ENCODE results near the gene UNC13B.

The UNC13B gene

GRCh38 chr9:35179347-35180280 lies 17.8 kb downstream of the UNC13B start:
- TF ChIP-seq NFIC (IDR thresholded peaks at IDR 0.05) (no peak), CREB1 (IDR thresholded peaks at IDR 0.05; ENCODE audit: low read depth) (no peak), TEAD4 (IDR thresholded peaks at IDR 0.05) (no peak), FOXM1 (IDR thresholded peaks at IDR 0.05; ENCODE audit: borderline replicate concordance, low read depth) (no peak), ZBTB7A (IDR thresholded peaks at IDR 0.05; ENCODE audit: low read depth) (no peak), MAX (IDR thresholded peaks at IDR 0.05) (no peak), YY1 (IDR thresholded peaks at IDR 0.05; ENCODE audit: low read depth) (no peak), TAF1 (IDR thresholded peaks at IDR 0.05; ENCODE audit: low read depth) (no peak), EP300 (IDR thresholded peaks at IDR 0.05; ENCODE audit: borderline replicate concordance) (no peak), CEBPB (IDR thresholded peaks at IDR 0.05) (no peak), USF1 (IDR thresholded peaks at IDR 0.05) (no peak), REST (IDR thresholded peaks at IDR 0.05; ENCODE audit: low read depth) (no peak), EGR1 (IDR thresholded peaks at IDR 0.05) (no peak), RAD21 (IDR thresholded peaks at IDR 0.05; ENCODE audit: low read depth) (no peak), TCF12 (IDR thresholded peaks at IDR 0.05; ENCODE audit: low read depth) (no peak)

- no peak for TF ChIP-seq YY1 (IDR thresholded peaks at IDR 0.05; ENCODE audit: low read depth)
- TF ChIP-seq RAD21 (IDR thresholded peaks at IDR 0.05; ENCODE audit: low read depth): no peak
- no peak for TF ChIP-seq TAF1 (IDR thresholded peaks at IDR 0.05; ENCODE audit: low read depth)
- no peak for TF ChIP-seq ZBTB7A (IDR thresholded peaks at IDR 0.05; ENCODE audit: low read depth)
- TF ChIP-seq TCF12 (IDR thresholded peaks at IDR 0.05; ENCODE audit: low read depth): no peak
- no peak for TF ChIP-seq EP300 (IDR thresholded peaks at IDR 0.05; ENCODE audit: borderline replicate concordance)
- TF ChIP-seq CEBPB (IDR thresholded peaks at IDR 0.05): no peak
- TF ChIP-seq USF1 (IDR thresholded peaks at IDR 0.05): no peak
- no peak for TF ChIP-seq EGR1 (IDR thresholded peaks at IDR 0.05)
Measured at GRCh38 chr9:35180801-35181200, 19.0 kb downstream of the UNC13B start.

- TF ChIP-seq EP300 (IDR thresholded peaks at IDR 0.05; ENCODE audit: borderline replicate concordance) (no peak), ZBTB7A (IDR thresholded peaks at IDR 0.05; ENCODE audit: low read depth) (no peak), USF1 (IDR thresholded peaks at IDR 0.05) (no peak), EGR1 (IDR thresholded peaks at IDR 0.05) (no peak), TCF12 (IDR thresholded peaks at IDR 0.05; ENCODE audit: low read depth) (no peak), TEAD4 (IDR thresholded peaks at IDR 0.05) (no peak), REST (IDR thresholded peaks at IDR 0.05; ENCODE audit: low read depth) (no peak), CREB1 (IDR thresholded peaks at IDR 0.05; ENCODE audit: low read depth) (no peak), CEBPB (IDR thresholded peaks at IDR 0.05) (no peak), MAX (IDR thresholded peaks at IDR 0.05) (no peak), TAF1 (IDR thresholded peaks at IDR 0.05; ENCODE audit: low read depth) (no peak), FOXM1 (IDR thresholded peaks at IDR 0.05; ENCODE audit: borderline replicate concordance, low read depth) (no peak), NFIC (IDR thresholded peaks at IDR 0.05) (no peak), YY1 (IDR thresholded peaks at IDR 0.05; ENCODE audit: low read depth) (no peak), RAD21 (IDR thresholded peaks at IDR 0.05; ENCODE audit: low read depth) (no peak)
Measured at GRCh38 chr9:35186524-35186923, 24.7 kb downstream of the UNC13B start.

- TF ChIP-seq MAX (IDR thresholded peaks at IDR 0.05) (no peak), USF1 (IDR thresholded peaks at IDR 0.05) (no peak), FOXM1 (IDR thresholded peaks at IDR 0.05; ENCODE audit: borderline replicate concordance, low read depth) (no peak), TAF1 (IDR thresholded peaks at IDR 0.05; ENCODE audit: low read depth) (no peak), ZBTB7A (IDR thresholded peaks at IDR 0.05; ENCODE audit: low read depth) (no peak), TCF12 (IDR thresholded peaks at IDR 0.05; ENCODE audit: low read depth) (no peak), EP300 (IDR thresholded peaks at IDR 0.05; ENCODE audit: borderline replicate concordance) (no peak), NFIC (IDR thresholded peaks at IDR 0.05) (no peak), EGR1 (IDR thresholded peaks at IDR 0.05) (no peak), CEBPB (IDR thresholded peaks at IDR 0.05) (no peak), TEAD4 (IDR thresholded peaks at IDR 0.05) (no peak), CREB1 (IDR thresholded peaks at IDR 0.05; ENCODE audit: low read depth) (no peak), RAD21 (IDR thresholded peaks at IDR 0.05; ENCODE audit: low read depth) (no peak), YY1 (IDR thresholded peaks at IDR 0.05; ENCODE audit: low read depth) (no peak), REST (IDR thresholded peaks at IDR 0.05; ENCODE audit: low read depth) (no peak)
Measured at GRCh38 chr9:35190203-35190602, 28.4 kb downstream of the UNC13B start.
